GM04504 (cell line): ENCODE measurements around the gene GPSM3.
"Not testable (repeated sequence)": the region's sequence is repeated elsewhere in the genome, so short reads cannot be mapped to it uniquely, and the experiment has no call there.

Experiments used
- DNase-seq: peaks from one replicate; pipeline ENCODE4 v3.0.0-alpha.2; 2012; ENCODE audit warnings: low read depth

GPSM3 gene

DNA sequence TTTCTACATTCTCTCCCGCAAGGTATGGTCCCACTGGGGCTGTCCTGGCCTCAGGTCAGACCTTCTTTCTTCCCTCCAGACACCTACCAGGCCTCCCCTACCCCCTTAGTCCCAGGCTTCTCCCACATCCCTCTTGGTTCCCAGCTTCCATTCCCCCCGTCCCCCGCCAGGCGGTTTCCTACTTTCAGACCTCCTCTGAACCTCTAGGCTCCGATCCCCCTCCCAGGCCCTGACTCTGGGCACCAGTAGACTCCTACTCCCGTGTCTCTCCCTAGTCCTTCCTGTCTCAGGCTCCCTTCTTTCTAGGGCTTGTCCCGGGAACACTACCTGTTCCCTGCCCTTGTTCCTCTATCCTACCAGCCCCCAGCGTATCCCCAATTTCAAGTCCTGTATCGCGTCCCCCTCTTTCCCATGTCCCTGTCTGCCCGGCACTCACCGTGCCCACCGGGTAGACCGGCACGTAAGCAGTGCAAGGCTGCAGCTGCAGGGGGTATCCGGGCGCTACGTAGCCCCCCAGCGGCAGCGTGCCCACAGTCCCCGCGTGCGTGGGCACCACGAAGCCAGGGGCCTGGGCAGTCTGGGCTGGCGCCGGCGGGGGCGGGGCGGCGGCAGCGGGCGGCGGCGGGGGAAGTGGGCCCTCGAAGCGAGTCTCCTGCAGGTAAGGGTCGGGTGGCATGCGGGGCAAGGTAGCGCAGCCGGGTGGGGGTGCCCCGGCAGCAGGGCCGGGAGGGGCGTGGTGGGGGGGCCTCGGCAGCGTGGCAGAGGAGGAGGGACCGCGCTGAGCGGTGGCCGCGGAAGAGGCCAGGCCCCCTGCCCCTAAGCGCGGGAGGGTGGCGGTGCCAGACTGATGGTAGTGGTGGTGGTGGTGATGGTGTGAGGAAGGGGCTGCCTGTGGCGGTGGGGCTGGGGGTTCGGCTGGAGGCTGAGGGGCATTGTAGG lies 42.2 kb downstream of the GPSM3 start:
- no peak for DNase-seq

DNA sequence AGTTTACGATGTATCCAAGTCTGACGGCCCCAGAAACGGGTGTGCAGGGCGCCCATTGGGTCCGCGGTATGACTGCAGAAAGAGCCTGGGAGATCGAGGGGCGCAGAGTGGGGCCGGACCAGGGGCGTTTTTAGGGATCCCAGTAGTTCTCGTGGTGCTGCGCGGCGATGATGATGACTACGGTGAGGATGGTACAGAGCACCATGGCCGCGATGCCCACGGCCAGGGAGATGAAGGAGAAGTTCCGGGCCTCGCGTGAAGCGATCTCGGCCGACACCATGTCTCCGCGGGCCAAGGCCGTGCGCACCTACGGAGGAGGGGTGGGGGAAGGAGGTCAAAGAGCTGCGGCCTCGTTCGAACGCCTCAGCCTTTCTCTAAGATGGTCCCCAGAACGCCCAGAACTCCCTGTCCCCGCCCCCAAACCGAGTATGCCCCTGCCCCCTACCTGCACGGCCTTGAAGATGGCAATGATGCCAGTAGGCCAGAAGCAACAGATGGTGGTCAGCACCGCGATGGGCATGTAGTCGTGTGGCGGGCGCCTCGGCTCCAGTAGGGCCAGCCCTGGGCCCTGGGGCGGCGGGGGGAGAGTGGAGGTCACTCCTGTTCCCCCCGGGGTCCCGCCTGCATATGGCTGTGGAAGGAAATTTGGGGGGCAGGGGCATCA lies 43.2 kb downstream of the GPSM3 start:
- DNase-seq, result no peak

GRCh38 chr6:32148289-32149091 lies 44.0 kb downstream of the GPSM3 start:
- no peak for DNase-seq

GRCh38 chr6:32147401-32148132 lies 44.9 kb downstream of the GPSM3 start:
- no peak for DNase-seq

GRCh38 chr6:32146687-32147086 lies 45.8 kb downstream of the GPSM3 start:
- no peak for DNase-seq

DNA sequence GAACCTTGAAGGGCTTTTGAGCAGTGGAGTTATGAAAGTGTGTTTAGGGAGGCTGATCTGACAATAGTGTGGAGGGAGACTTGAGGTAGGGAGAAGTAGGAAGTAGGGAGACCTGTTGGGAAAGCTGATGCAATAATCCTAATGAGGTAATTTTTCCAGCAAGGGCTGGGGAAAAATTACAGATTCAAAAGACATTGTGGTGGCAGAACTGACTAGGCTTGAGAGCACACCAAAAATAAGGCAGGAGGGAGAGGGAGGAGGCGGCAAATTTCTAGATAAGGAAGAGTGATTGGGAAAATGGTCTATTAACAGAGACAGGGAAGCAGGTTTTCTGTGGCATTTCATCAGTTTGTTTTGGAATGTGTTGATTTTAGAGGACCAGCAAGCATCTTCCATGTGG lies 46.2 kb downstream of the GPSM3 start:
- DNase-seq, result no peak

DNA sequence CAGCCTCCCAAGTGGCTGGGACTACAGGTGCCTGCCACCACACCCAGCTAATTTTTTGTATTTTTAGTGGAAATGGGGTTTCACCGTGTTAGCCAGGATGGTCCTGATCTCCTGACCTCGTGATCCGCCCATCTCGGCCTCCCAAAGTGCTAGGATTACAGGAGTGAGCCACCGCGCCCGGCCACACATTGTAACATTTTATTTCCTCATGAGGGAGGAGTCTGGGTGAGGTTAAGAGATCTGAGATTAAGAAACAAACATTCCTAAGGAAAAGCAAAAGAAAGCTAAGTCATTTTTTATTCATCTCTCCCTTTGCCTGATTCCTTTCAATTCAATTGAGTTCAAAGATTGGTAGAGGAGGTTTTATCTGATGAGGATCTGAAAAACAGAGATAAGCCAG lies 48.2 kb downstream of the GPSM3 start:
- DNase-seq, result not testable (repeated sequence)
